Hepatocyte (in vitro differentiated cells): ENCODE measurements around the gene CCDC9. TPM values are rescaled to one million over a fixed set of nuclear protein-coding genes. Genes with fewer than 3 reads are reported as not detected.

Experiments used
- DNase-seq: peaks from one replicate; pipeline ENCODE4 v3.0.0-alpha.2; 2016; ENCODE audit warnings: low spot score
- H2AFZ ChIP-seq: fragments of 200-600 bp; sonication (generic); 2 replicates; pipeline ENCODE4 v1.6.0; 2016; ENCODE audit warnings: antibody characterized with exemption, mild to moderate bottlenecking
- H3K27ac ChIP-seq: fragments of 200-600 bp; sonication (generic); 2 replicates; pipeline ENCODE4 v1.5.1; 2016; ENCODE audit warnings: mild to moderate bottlenecking
- H3K27me3 ChIP-seq: fragments of 200-600 bp; sonication (generic); 2 replicates; pipeline ENCODE4 v1.6.1; 2016
- H3K36me3 ChIP-seq: fragments of 200-600 bp; sonication (generic); replicated peaks from 2 replicates; pipeline ENCODE4 v1.5.1; 2016; ENCODE audit warnings: low read depth; ENCODE audit not compliant: insufficient read depth
- H3K4me1 ChIP-seq: fragments of 200-600 bp; sonication (generic); 2 replicates; pipeline ENCODE4 v1.5.1; 2016; ENCODE audit warnings: mild to moderate bottlenecking, moderate library complexity; ENCODE audit not compliant: insufficient read depth
- H3K4me2 ChIP-seq: fragments of 200-600 bp; sonication (generic); 2 replicates; pipeline ENCODE4 v1.6.0; 2016
- H3K4me3 ChIP-seq: fragments of 200-600 bp; sonication (generic); 2 replicates; pipeline ENCODE4 v1.5.1; 2016; ENCODE audit warnings: mild to moderate bottlenecking
- H3K79me2 ChIP-seq: fragments of 200-600 bp; sonication (generic); 2 replicates; pipeline ENCODE4 v1.6.0; 2017; ENCODE audit warnings: mild to moderate bottlenecking
- H3K9me2 ChIP-seq: fragments of 200-600 bp; sonication (generic); replicated peaks from 2 replicates; pipeline ENCODE4 v1.6.0; 2017; ENCODE audit warnings: mild to moderate bottlenecking; ENCODE audit not compliant: insufficient read depth
- H3K9me3 ChIP-seq: fragments of 200-600 bp; sonication (generic); 2 replicates; pipeline ENCODE4 v1.5.1; 2016; ENCODE audit warnings: low read depth, mild to moderate bottlenecking
- H4K20me1 ChIP-seq: fragments of 200-600 bp; sonication (generic); 2 replicates; pipeline ENCODE4 v1.6.0; 2016; ENCODE audit warnings: mild to moderate bottlenecking; ENCODE audit not compliant: insufficient read depth, poor library complexity, severe bottlenecking
- EZH2 ChIP-seq: fragments of 200-600 bp; sonication (generic); IDR thresholded peaks from 2 replicates; pipeline ENCODE4 v1.6.1; 2016; ENCODE audit warnings: antibody characterized with exemption, mild to moderate bottlenecking, borderline replicate concordance
- EZH2phosphoT487 ChIP-seq: fragments of 200-600 bp; sonication (generic); IDR thresholded peaks from one replicate; pipeline ENCODE4 v1.6.1; 2018; ENCODE audit warnings: antibody characterized with exemption, mild to moderate bottlenecking, low read depth, moderate library complexity; ENCODE audit not compliant: unreplicated experiment, severe bottlenecking
- WGBS: methylation state at CpG from one replicate; pipeline ENCODE4 v1.1.6; 2016; ENCODE audit warnings: low lambda C conversion rate; ENCODE audit errors: missing lambda C conversion rate; 5-methylcytosine and 5-hydroxymethylcytosine counted together
- polyA plus RNA-seq: library from polyadenylated mRNA; unstranded; fragments of >200 nt; fragmentation: Nextera tagmentation; extraction: Ambion mirVana; gene quantifications from 2 replicates; pipeline ENCODE4 v1.2.1, GENCODE V29; 2016
- total RNA-seq: library from RNA; depleted of rRNA; stranded (reverse); fragments of >200 nt; gene quantifications from 2 replicates; pipeline ENCODE4 v1.2.3, GENCODE V29; 2014
- TF ChIP-seq, protein P1 (sequence below): fragments of 200-600 bp; sonication (generic); IDR thresholded peaks from 2 replicates; pipeline ENCODE4 v1.5.1; 2016; ENCODE audit warnings: antibody characterized with exemption, mild to moderate bottlenecking; ENCODE audit not compliant: poor library complexity

CCDC9 gene
- total and polyA plus RNA-seq, 2 experiments from 2014 or later, result 7.9 to 13.0 TPM

DNA sequence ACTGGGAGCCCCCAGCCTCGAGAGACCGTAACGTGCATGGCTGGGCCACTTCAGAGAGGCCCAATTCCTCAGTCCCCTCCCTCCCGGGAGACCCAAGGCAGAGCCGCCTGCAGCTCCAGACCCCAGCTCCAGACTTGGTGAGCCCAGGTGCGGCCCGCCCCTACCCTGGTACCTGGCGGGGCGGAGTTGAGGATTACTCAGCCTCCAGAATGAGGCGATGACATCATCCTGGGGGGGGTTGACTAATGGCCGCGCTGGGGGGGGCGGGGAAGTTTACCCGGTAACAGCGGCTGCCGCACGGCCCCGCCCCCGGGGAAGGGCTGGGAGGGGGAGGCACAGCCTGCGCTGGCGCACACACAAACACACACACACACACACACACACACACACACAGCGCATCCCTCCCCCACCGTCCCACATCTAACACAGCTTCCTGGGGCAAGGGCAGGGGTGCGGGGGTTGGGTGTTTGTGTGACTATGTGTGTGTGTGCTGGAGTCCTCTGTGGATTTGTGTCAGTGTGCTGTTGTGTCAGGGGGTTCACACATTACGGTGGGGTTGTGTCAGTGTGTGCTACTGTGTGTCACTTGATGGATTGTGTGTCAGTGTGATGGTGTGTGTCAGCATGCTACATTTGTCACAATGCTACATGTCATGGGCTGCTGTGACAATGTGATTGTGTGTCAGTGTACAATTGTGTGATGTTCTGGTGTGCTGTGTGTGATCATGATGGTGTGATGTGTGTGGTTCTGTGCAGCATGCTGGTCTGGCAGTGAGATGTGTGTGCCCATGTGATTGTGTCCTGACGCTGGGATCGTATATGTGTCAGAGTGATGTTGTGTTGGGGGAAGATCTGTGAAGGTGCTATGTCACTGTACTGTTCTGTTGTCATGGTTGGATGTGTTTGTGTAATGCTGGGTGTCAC, 15.1 kb upstream of the CCDC9 start:
- no peak for TF ChIP-seq EZH2
- no peak for TF ChIP-seq EZH2phosphoT487
- TF ChIP-seq, protein P1, sequence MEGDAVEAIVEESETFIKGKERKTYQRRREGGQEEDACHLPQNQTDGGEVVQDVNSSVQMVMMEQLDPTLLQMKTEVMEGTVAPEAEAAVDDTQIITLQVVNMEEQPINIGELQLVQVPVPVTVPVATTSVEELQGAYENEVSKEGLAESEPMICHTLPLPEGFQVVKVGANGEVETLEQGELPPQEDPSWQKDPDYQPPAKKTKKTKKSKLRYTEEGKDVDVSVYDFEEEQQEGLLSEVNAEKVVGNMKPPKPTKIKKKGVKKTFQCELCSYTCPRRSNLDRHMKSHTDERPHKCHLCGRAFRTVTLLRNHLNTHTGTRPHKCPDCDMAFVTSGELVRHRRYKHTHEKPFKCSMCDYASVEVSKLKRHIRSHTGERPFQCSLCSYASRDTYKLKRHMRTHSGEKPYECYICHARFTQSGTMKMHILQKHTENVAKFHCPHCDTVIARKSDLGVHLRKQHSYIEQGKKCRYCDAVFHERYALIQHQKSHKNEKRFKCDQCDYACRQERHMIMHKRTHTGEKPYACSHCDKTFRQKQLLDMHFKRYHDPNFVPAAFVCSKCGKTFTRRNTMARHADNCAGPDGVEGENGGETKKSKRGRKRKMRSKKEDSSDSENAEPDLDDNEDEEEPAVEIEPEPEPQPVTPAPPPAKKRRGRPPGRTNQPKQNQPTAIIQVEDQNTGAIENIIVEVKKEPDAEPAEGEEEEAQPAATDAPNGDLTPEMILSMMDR, result no peak
- H3K4me2 ChIP-seq, result peak overlapping the region; percentile 67
- H2AFZ ChIP-seq, result no peak overlapping the region
- H4K20me1 ChIP-seq, result no peaks in the 10 kb centered on the region
- 17% methylated on average over 20 of the region's 27 CpGs for WGBS
- H3K27me3 ChIP-seq, result peaks cover 7% of the 10 kb centered on the region
- no peak overlapping the region for H3K27ac ChIP-seq
- no peaks in the 10 kb centered on the region for H3K36me3 ChIP-seq
- H3K9me2 ChIP-seq, result no peaks in the 10 kb centered on the region
- no peaks in the 10 kb centered on the region for H3K79me2 ChIP-seq
- no peaks in the 10 kb centered on the region for H3K9me3 ChIP-seq
- DNase-seq, result peak; percentile 97
- peaks cover 10% of the 10 kb centered on the region for H3K4me1 ChIP-seq
- no peak overlapping the region for H3K4me3 ChIP-seq

DNA sequence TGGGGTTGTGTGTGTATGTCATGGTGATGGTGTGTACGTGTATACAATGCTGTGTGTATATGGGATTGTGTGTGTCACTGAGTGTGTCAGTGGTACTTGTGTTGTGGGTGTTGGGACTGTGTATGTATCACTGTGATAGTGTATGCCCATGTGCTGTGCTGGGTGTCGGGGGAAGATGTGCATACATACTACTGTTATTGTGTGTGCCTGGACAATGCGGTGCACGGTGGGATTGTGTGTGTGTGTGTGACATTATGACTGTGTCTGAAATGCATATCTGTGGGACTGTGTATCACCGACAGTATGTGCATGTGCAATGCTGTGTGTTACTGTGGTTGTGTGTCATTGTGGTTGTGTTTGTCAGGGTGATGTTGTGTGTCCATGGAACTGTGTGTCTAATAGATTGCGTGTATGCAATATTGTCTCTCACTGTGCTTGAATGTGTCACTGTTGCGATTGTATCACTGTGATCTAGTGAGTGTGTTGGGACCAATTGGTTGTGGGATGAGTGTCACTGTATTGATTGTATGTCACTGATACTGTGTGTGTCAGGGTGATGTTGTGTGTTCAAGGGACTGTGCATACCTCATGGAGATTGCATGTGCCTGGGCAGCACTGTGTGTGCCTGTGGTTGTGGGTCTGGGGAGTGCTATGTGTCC, 14.3 kb upstream of the CCDC9 start:
- WGBS, result 95% methylated on average over 7 of the region's 7 CpGs
- peaks cover 7% of the 10 kb centered on the region for H3K27me3 ChIP-seq
- H2AFZ ChIP-seq, result no peak overlapping the region
- H4K20me1 ChIP-seq, result no peaks in the 10 kb centered on the region
- H3K4me3 ChIP-seq, result no peak overlapping the region
- H3K79me2 ChIP-seq, result no peaks in the 10 kb centered on the region
- no peaks in the 10 kb centered on the region for H3K9me3 ChIP-seq
- TF ChIP-seq EZH2 (no peak), EZH2phosphoT487 (no peak)
- TF ChIP-seq, protein P1, result no peak
- no peak for DNase-seq
- no peak overlapping the region for H3K4me2 ChIP-seq
- no peaks in the 10 kb centered on the region for H3K9me2 ChIP-seq
- H3K36me3 ChIP-seq, result no peaks in the 10 kb centered on the region
- peaks cover 10% of the 10 kb centered on the region for H3K4me1 ChIP-seq
- no peak overlapping the region for H3K27ac ChIP-seq

DNA sequence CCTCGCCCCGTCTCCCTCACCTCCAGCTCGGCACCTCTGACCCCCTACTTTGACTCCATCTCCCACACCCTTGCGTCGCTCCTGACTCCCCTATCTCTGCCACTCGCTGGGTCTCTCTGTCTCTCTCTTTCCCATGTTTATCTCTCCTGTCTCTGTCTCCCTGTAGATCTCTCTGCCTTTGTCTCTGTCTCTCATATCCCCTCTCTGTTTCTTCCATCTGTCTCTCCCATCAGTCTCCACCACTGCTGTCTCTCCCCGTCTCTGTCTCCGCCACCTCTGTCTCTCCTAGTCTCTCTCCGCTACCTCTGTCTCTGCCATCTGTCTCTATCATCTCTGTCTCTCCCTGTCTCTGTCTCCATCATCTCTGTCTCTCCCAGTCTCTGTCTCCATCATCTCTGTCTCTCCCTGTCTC, 13.0 kb upstream of the CCDC9 start:
- H3K27ac ChIP-seq, result peak overlapping the region; percentile 75
- H4K20me1 ChIP-seq, result no peaks in the 10 kb centered on the region
- 32% methylated on average over 6 of the region's 9 CpGs for WGBS
- DNase-seq, result no peak
- H3K9me3 ChIP-seq, result no peaks in the 10 kb centered on the region
- no peaks in the 10 kb centered on the region for H3K36me3 ChIP-seq
- H3K9me2 ChIP-seq, result no peaks in the 10 kb centered on the region
- H3K79me2 ChIP-seq, result no peaks in the 10 kb centered on the region
- H3K27me3 ChIP-seq, result peaks cover 7% of the 10 kb centered on the region
- TF ChIP-seq, protein P1, result no peak
- TF ChIP-seq EZH2phosphoT487, result no peak
- TF ChIP-seq EZH2, result no peak
- H3K4me3 ChIP-seq, result peak overlapping the region; percentile 5
- H3K4me1 ChIP-seq, result peaks cover 10% of the 10 kb centered on the region
- peak overlapping the region; percentile 72 for H3K4me2 ChIP-seq
- peak overlapping the region; percentile 0 for H2AFZ ChIP-seq
